ENCODE measurements around the gene NKAIN2. TPM values are rescaled to one million over a fixed set of nuclear protein-coding genes. Genes with fewer than 3 reads are reported as not detected.

NKAIN2 gene
- total RNA-seq, 1 experiment from 2014 or later, result 2.2 TPM

GRCh38 chr6:123806561-123806960 is 2.9 kb downstream of the NKAIN2 start:
- Histone ChIP-seq H3K4me1 (ENCODE audit: insufficient read depth, low read length, poor library complexity, severe bottlenecking) (peaks cover 7% of the 10 kb centered on the region), H3K27me3 (replicated peaks; ENCODE audit: insufficient read depth, low read depth, low read length, poor library complexity) (peaks cover 59% of the 10 kb centered on the region), H3K4me3 (ENCODE audit: low read depth, low read length, poor library complexity, severe bottlenecking) (no peak overlapping the region), H3K27ac (ENCODE audit: low read depth, low read length, poor library complexity, severe bottlenecking) (no peak overlapping the region), H3K36me3 (ENCODE audit: insufficient read depth, low read length, poor library complexity, severe bottlenecking) (no peaks in the 10 kb centered on the region), H3K9me3 (ENCODE audit: low read depth, low read length, poor library complexity, severe bottlenecking) (no peaks in the 10 kb centered on the region)
- ChIA-PET CTCF (no interaction called here), POLR2A (ENCODE audit: low non-redundant PET) (no interaction called here)
- no TSS peak for BruUV-seq (replicated peaks)
- no peak for DNase-seq (ENCODE audit: low spot score)
- intact Hi-C loops (cut with micrococcal nuclease; ENCODE audit: unreplicated experiment), result loop anchor here (10.0 kb wide), 3 partner anchors 392 to 1048 kb away; no protein-coding TSS in a partner anchor
- TF ChIP-seq EZH2 (IDR thresholded peaks at IDR 0.05; ENCODE audit: borderline replicate concordance, low read depth, low read length, poor library complexity, severe bottlenecking) (no peak), CTCF (conservative IDR thresholded peaks at IDR 0.05; ENCODE audit: low read depth, low read length) (no peak)

GRCh38 chr6:123808556-123808955 is 4.9 kb downstream of the NKAIN2 start:
- BruUV-seq (replicated peaks), result no TSS peak
- no peak overlapping the region for H3K4me3 ChIP-seq (ENCODE audit: low read depth, low read length, poor library complexity, severe bottlenecking)
- H3K36me3 ChIP-seq (ENCODE audit: insufficient read depth, low read length, poor library complexity, severe bottlenecking), result no peaks in the 10 kb centered on the region
- H3K27me3 ChIP-seq (replicated peaks; ENCODE audit: insufficient read depth, low read depth, low read length, poor library complexity), result peaks cover 59% of the 10 kb centered on the region
- POLR2A ChIA-PET (ENCODE audit: low non-redundant PET), result no interaction called here
- H3K4me1 ChIP-seq (ENCODE audit: insufficient read depth, low read length, poor library complexity, severe bottlenecking), result no peaks in the 10 kb centered on the region
- CTCF ChIA-PET, result no interaction called here
- intact Hi-C loops (cut with micrococcal nuclease; ENCODE audit: unreplicated experiment), result loop anchor here (10.0 kb wide), 3 partner anchors 394 to 1046 kb away; no protein-coding TSS in a partner anchor
- H3K9me3 ChIP-seq (ENCODE audit: low read depth, low read length, poor library complexity, severe bottlenecking), result no peaks in the 10 kb centered on the region
- H3K27ac ChIP-seq (ENCODE audit: low read depth, low read length, poor library complexity, severe bottlenecking), result no peak overlapping the region
- DNase-seq (ENCODE audit: low spot score), result no peak
- TF ChIP-seq CTCF (conservative IDR thresholded peaks at IDR 0.05; ENCODE audit: low read depth, low read length) (no peak), EZH2 (IDR thresholded peaks at IDR 0.05; ENCODE audit: borderline replicate concordance, low read depth, low read length, poor library complexity, severe bottlenecking) (no peak)

GRCh38 chr6:123810214-123810613 is 6.5 kb downstream of the NKAIN2 start:
- ChIA-PET POLR2A (ENCODE audit: low non-redundant PET) (no interaction called here), CTCF (interaction anchor here (0.6 kb wide), 1 partner anchor 45 kb away, joined by 3 read pairs; no protein-coding TSS in a partner anchor)
- Histone ChIP-seq H3K4me3 (ENCODE audit: low read depth, low read length, poor library complexity, severe bottlenecking) (no peak overlapping the region), H3K27ac (ENCODE audit: low read depth, low read length, poor library complexity, severe bottlenecking) (no peak overlapping the region), H3K4me1 (ENCODE audit: insufficient read depth, low read length, poor library complexity, severe bottlenecking) (no peaks in the 10 kb centered on the region), H3K36me3 (ENCODE audit: insufficient read depth, low read length, poor library complexity, severe bottlenecking) (no peaks in the 10 kb centered on the region), H3K9me3 (ENCODE audit: low read depth, low read length, poor library complexity, severe bottlenecking) (no peaks in the 10 kb centered on the region), H3K27me3 (replicated peaks; ENCODE audit: insufficient read depth, low read depth, low read length, poor library complexity) (peaks cover 59% of the 10 kb centered on the region)
- intact Hi-C loops (cut with micrococcal nuclease; ENCODE audit: unreplicated experiment), result no loop called here
- BruUV-seq (replicated peaks), result no TSS peak
- TF ChIP-seq CTCF (conservative IDR thresholded peaks at IDR 0.05; ENCODE audit: low read depth, low read length) (no peak), EZH2 (IDR thresholded peaks at IDR 0.05; ENCODE audit: borderline replicate concordance, low read depth, low read length, poor library complexity, severe bottlenecking) (no peak)
- no peak for DNase-seq (ENCODE audit: low spot score)
